ENCODE results near the gene RNF38.
"Not testable (repeated sequence)": the region's sequence is repeated elsewhere in the genome, so short reads cannot be mapped to it uniquely, and the experiment has no call there.

Gene RNF38

DNA sequence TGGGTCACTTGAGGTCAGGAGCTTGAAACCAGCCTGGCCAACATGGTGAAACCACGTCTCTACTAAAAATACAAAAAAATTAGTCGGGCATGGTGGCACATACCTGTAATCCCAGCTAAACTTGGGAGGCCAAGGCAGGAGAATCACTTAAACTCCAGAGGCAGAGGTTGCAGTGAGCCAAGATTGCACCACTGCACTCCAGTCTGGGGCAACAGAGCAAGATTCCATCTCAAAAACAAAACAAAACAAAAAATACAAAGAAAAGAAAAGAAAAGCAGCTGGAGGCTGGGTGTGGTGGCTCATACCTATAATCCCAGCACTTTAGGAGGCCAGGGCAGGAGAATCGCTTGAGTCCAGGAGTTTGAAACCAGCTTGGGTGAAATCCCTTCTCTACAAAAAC, 105.1 kb downstream of the RNF38 start:
- not testable (repeated sequence) for DNase-seq (ENCODE audit: low read depth in 2 of 2)

- no peak for DNase-seq (ENCODE audit: low read depth in 2 of 2)
These were observed 106.2 kb downstream of the RNF38 start for GRCh38 chr9:36293918-36294317.

DNA sequence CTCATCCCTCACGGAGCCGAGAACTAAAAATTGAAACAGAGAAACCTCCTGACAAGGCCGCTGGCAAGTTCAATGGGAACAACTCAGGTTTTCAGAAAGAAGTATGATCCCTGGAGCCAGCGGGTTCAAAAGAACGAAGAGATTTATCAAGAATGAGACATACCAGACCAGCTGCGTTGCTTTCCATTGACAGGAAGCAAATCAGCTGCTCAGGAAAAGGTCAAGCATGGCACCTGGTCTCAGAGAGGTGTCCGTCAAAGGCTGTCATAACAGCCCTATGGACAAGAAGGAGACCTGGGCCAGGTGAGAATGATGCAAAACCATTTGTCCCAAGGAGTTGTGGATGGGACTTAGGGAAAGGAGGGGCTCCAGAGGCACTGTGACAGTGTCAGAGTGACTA, 106.9 kb downstream of the RNF38 start:
- no peak for DNase-seq (ENCODE audit: low read depth in 2 of 2)

GRCh38 chr9:36292641-36293040, 107.4 kb downstream of the RNF38 start:
- no peak for DNase-seq (ENCODE audit: low read depth in 2 of 2)

GRCh38 chr9:36290996-36291395, 109.1 kb downstream of the RNF38 start:
- no peak for DNase-seq (ENCODE audit: low read depth in 2 of 2)

DNA sequence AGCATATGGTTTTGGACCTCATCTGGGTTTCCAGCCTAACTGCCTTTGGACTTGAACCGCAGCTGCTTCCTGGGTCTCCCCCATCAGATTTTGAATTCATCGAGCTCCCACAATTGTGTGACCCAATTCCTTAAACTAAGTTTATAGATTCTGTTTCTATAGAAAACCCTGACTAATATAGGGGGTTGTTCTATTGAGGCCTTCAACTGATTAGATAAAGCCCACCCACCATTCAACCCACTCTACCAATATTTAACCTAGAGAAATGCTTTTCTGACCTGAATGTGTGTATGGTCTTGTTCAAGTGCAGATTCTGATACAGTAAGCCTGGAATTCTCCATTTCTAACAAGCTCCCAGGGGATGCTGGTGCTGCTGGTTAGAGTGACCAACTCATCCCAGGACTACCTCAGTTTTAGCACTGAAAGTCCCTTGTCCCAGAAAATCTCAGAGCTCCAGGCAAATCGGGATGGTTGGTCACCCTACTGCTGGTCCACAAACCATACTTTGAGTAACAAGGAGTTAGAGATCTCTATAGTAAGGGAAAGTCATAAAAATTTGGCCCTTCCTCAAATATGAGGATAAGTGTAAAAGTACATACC, 110.1 kb downstream of the RNF38 start:
- DNase-seq (ENCODE audit: low read depth in 2 of 2) = no peak

DNA sequence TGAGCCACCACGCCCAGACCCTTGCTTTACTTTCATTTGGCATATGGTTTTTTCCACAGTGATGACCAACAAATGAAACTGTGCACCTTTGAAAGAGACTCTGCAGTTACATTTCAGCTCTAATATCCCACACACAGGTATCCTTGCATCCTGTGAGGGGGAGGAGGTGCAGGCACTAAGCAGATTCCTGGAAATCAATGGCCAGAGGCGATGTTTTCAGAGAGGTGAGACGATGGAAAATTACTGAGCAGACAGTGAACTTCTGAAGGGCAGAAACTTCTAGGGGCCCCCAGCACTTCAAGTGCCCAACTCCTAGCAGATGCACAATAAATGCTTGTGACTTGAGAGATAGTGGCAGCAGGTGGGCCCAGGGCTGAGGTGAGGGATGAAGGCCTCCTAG, 112.0 kb downstream of the RNF38 start:
- no peak for DNase-seq (ENCODE audit: low read depth in 2 of 2)
